Activated T-helper 2 cell treated with anti-CD3 and anti-CD28 coated beads, Interferon-gamma antibody, Interleukin-2, Interleukin-4, amounts not matched to agents 10 μg/mL and 5 μg/mL and 100 μg/mL, durations not matched to agents 14 hours and 24 hours and 36 hours (primary cell): Measurements from ENCODE around the gene ABTB1. TPM values are rescaled to one million over a fixed set of nuclear protein-coding genes. Genes with fewer than 3 reads are reported as not detected.
"Not testable (repeated sequence)": the region's sequence is repeated elsewhere in the genome, so short reads cannot be mapped to it uniquely, and the experiment has no call there.

Experiments used
- DNase-seq: peaks from one replicate; pipeline ENCODE4 v3.0.0; 2021; ENCODE audit warnings: low spot score
- H3K27ac Mint-ChIP-seq: one replicate; pipeline ENCODE4 v1.8.0; 2021; ENCODE audit warnings: mixed read lengths
- H3K27me3 Mint-ChIP-seq: one replicate; pipeline ENCODE4 v1.8.0; 2021; ENCODE audit warnings: low read depth, mixed read lengths
- H3K36me3 Mint-ChIP-seq: one replicate; pipeline ENCODE4 v1.8.0; 2021; ENCODE audit warnings: low read depth, mixed read lengths
- H3K4me1 Mint-ChIP-seq: one replicate; pipeline ENCODE4 v1.8.0; 2021; ENCODE audit warnings: low read depth, mixed read lengths
- H3K4me3 Mint-ChIP-seq: one replicate; pipeline ENCODE4 v1.8.0; 2021; ENCODE audit warnings: low read depth, mild to moderate bottlenecking, moderate library complexity, mixed read lengths
- H3K9me3 Mint-ChIP-seq: one replicate; pipeline ENCODE4 v1.8.0; 2021; ENCODE audit warnings: mixed read lengths
- intact Hi-C: fragments of 100-400 bp; cut with micrococcal nuclease; formaldehyde crosslinking; loops from one replicate; pipeline ENCODE4 v1.15.1; 2023
- total RNA-seq: library from RNA; stranded (reverse); gene quantifications from 2 replicates; pipeline ENCODE4 v1.2.3, GENCODE V29; 2022

Gene ABTB1
- total RNA-seq, 1 donor from 2014 or later = 11.7 TPM

DNA sequence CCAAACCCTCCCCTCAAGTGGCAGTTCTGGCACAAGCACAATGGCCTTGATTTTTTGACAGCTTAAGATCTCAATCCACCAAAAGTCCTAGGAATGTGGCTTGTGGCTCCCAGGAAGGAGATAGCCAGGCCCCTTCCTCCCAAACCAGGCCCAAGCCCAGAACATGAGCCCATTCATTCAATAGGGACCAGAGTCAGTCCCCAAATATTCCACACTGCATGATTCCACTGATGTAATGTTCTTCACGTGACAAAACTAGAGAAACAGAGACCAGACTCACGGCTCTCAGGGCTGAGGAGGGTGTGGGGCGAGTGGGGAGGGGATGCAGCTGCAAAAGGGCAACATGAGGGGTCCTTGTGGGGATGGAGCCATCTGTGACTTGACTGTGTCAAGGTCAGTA lies 25.5 kb downstream of the ABTB1 start:
- Mint-ChIP-seq H3K27ac (no peak overlapping the region), H3K27me3 (peaks cover 1% of the 10 kb centered on the region), H3K4me3 (no peak overlapping the region), H3K4me1 (no peaks in the 10 kb centered on the region), H3K9me3 (no peaks in the 10 kb centered on the region), H3K36me3 (no peaks in the 10 kb centered on the region)
- DNase-seq = no peak
- intact Hi-C loops = loop anchor here (5.0 kb wide), 2 partner anchors 134 to 274 kb away; no protein-coding TSS in a partner anchor

GRCh38 chr3:127698691-127699415 lies 26.1 kb downstream of the ABTB1 start:
- H3K27me3 Mint-ChIP-seq = peaks cover 4% of the 10 kb centered on the region
- no peaks in the 10 kb centered on the region for H3K36me3 Mint-ChIP-seq
- no peak for DNase-seq
- no peaks in the 10 kb centered on the region for H3K4me1 Mint-ChIP-seq
- peaks cover 4% of the 10 kb centered on the region for H3K9me3 Mint-ChIP-seq
- no peak overlapping the region for H3K4me3 Mint-ChIP-seq
- intact Hi-C loops = loop anchor here (5.0 kb wide), 2 partner anchors 133 to 273 kb away; no protein-coding TSS in a partner anchor
- H3K27ac Mint-ChIP-seq = no peak overlapping the region

DNA sequence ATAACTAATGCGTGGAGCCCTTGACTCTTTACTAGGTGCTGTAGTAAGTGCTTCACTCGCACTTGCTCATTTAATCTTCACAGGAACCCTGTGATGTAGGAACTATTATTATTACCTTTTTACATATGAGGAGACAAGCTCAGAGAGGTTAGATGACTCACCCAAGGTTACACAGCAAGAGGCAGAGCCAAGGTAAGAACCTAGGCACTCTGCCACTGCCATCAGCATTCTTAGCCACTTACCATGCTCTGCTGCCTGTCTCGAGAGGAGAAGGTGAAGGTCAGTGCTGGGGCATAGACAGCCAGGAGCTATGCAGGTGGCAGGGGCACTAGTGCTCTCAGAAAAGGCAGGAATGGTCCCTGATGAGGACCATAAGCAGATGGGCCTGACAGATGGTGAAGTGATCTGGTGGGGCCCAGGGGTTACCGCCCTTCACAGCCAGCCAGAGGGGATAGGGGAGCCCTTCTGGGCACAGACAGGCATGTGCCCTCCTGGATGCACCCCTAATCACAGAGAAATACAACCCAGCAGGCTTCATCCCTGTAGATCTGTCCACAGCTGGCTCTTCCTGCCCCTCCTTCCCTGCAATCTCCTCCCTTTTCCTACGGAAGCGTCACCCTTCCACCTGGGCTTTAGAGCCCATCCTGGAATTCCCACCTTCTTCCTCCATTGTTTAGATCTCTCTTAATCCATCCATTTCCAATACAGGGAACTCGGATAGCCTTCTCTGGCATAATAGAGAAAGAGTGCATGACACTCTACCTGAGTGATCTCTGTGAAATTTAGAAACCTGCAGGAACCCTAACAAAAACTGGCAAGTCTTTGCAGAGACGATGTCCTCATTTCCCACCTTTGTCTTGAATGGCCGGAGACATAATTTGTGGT lies 26.9 kb downstream of the ABTB1 start:
- no peak for DNase-seq
- intact Hi-C loops = loop anchor here (5.0 kb wide), 2 partner anchors 133 to 273 kb away; no protein-coding TSS in a partner anchor
- Mint-ChIP-seq H3K27me3 (peaks cover 4% of the 10 kb centered on the region), H3K27ac (no peak overlapping the region), H3K9me3 (peaks cover 4% of the 10 kb centered on the region), H3K4me3 (no peak overlapping the region), H3K4me1 (peaks cover 6% of the 10 kb centered on the region), H3K36me3 (no peaks in the 10 kb centered on the region)

DNA sequence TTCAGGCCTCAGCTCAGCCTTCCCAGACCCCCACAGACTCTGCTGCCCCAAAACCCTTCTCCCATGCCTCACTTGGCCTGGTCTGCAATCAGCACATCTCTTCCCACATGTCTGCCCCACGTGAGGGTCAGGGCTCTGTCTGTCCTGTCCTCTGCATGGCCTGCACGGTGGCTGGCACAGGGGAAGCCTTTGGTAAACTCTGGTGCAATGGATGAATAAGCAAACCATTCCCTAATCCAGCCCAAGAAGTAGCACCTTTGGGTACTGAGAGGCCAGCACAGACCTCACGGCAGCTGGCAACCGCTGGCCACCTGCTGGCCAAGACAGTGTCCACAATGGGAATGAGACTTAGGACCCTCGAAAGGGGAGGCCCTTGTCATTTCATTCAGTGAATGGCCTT lies 27.7 kb downstream of the ABTB1 start:
- Mint-ChIP-seq H3K27ac (no peak overlapping the region), H3K4me3 (no peak overlapping the region), H3K4me1 (peaks cover 7% of the 10 kb centered on the region), H3K9me3 (peaks cover 4% of the 10 kb centered on the region), H3K36me3 (no peaks in the 10 kb centered on the region), H3K27me3 (peaks cover 4% of the 10 kb centered on the region)
- intact Hi-C loops = no loop called here
- no peak for DNase-seq

GRCh38 chr3:127701280-127701911 lies 28.6 kb downstream of the ABTB1 start:
- Mint-ChIP-seq H3K27me3 (peaks cover 4% of the 10 kb centered on the region), H3K4me1 (peaks cover 7% of the 10 kb centered on the region), H3K27ac (no peak overlapping the region), H3K36me3 (no peaks in the 10 kb centered on the region), H3K4me3 (no peak overlapping the region), H3K9me3 (peaks cover 4% of the 10 kb centered on the region)
- DNase-seq = no peak
- intact Hi-C loops = no loop called here

DNA sequence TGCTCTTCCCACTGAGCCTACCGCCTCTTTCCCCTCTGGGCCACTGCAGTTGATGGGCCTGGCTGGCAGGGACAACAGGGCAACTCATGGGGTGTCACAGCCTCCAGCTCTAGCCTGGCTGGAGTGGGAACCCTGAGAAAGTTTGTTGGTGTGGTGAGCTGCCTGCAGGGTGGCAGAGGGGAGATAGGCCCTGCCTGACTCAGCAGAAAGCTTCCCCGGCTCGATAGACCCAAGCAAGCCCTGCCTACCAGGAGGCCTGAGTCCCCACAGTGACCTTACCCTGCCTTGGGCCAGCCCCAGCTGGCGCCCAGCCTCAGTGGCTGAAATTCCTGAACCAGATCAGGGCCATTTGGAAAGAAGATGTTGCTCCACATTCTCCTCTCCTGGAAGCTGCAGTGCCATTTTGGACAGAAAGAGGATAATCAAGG lies 29.4 kb downstream of the ABTB1 start:
- H3K9me3 Mint-ChIP-seq = peaks cover 4% of the 10 kb centered on the region
- no peak overlapping the region for H3K4me3 Mint-ChIP-seq
- peaks cover 4% of the 10 kb centered on the region for H3K27me3 Mint-ChIP-seq
- H3K4me1 Mint-ChIP-seq = peaks cover 7% of the 10 kb centered on the region
- no peak for DNase-seq
- no peak overlapping the region for H3K27ac Mint-ChIP-seq
- no peaks in the 10 kb centered on the region for H3K36me3 Mint-ChIP-seq
- intact Hi-C loops = no loop called here

- intact Hi-C loops, H3K27ac Mint-ChIP-seq, DNase-seq, H3K4me3 Mint-ChIP-seq, H3K9me3 Mint-ChIP-seq, H3K36me3 Mint-ChIP-seq, H3K27me3 Mint-ChIP-seq, H3K4me1 Mint-ChIP-seq: not testable (repeated sequence)
Observed at GRCh38 chr3:127704840-127705239, 32.1 kb downstream of the ABTB1 start.

GRCh38 chr3:127706312-127706711 lies 33.6 kb downstream of the ABTB1 start:
- Mint-ChIP-seq H3K4me3 (no peak overlapping the region), H3K27me3 (peaks cover 4% of the 10 kb centered on the region), H3K27ac (no peak overlapping the region), H3K9me3 (peaks cover 4% of the 10 kb centered on the region), H3K36me3 (no peaks in the 10 kb centered on the region), H3K4me1 (peaks cover 7% of the 10 kb centered on the region)
- DNase-seq = no peak
- intact Hi-C loops = no loop called here

GRCh38 chr3:127706785-127707351 lies 34.1 kb downstream of the ABTB1 start:
- peaks cover 7% of the 10 kb centered on the region for H3K4me1 Mint-ChIP-seq
- no peaks in the 10 kb centered on the region for H3K36me3 Mint-ChIP-seq
- peaks cover 4% of the 10 kb centered on the region for H3K9me3 Mint-ChIP-seq
- no peak for DNase-seq
- peaks cover 4% of the 10 kb centered on the region for H3K27me3 Mint-ChIP-seq
- intact Hi-C loops = no loop called here
- no peak overlapping the region for H3K4me3 Mint-ChIP-seq
- no peak overlapping the region for H3K27ac Mint-ChIP-seq

DNA sequence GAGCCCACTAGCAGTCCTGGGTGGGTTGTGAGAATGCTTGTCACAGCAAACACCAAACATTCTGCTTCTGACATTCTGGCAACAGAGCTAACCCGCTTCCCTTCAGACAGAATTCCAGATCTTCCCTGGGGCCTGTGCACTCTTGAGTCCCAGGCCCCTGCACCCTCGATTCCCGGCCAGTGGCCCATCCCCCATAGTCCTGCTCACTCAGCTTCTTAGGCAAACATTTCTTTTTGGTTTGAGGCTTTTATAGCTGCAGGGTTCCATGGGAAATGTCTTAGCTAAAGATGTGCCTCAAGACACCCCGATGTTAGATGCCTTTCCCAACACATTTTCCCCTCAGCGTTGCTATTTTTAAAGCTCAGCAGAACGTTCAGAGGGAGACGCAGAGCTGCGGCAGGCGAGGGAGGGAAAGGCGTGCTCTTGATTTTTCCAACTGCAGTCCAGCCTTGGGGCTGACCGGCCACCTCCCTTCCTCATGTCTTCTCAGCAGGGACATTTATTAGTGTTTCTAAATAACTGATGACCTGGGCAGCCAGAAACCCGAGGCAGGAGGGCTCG lies 35.2 kb downstream of the ABTB1 start:
- intact Hi-C loops = no loop called here
- peaks cover 7% of the 10 kb centered on the region for H3K4me1 Mint-ChIP-seq
- H3K27ac Mint-ChIP-seq = no peak overlapping the region
- no peaks in the 10 kb centered on the region for H3K36me3 Mint-ChIP-seq
- no peak for DNase-seq
- H3K27me3 Mint-ChIP-seq = peaks cover 4% of the 10 kb centered on the region
- no peak overlapping the region for H3K4me3 Mint-ChIP-seq
- H3K9me3 Mint-ChIP-seq = peaks cover 4% of the 10 kb centered on the region

DNA sequence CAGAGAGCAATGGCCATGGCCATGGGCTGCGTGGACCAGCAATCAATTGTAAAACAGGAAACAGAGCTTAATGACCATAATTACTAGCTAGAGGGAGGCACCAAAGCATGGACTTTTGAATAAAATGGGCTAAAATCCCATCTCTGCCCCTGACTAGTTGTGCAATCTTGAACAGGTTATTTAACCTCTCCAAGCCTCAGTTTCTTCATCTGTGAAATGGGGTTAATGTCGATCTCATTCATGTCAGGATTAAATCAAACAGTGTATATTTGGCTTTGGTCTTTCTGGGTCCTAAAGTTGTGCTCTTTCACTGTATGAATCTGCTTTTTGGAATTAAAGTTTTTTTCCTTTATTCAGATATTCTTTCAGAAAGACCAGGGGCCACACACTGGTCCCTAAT lies 36.1 kb downstream of the ABTB1 start:
- Mint-ChIP-seq H3K27me3 (peaks cover under 1% of the 10 kb centered on the region), H3K4me3 (no peak overlapping the region), H3K36me3 (no peaks in the 10 kb centered on the region), H3K27ac (no peak overlapping the region), H3K9me3 (peaks cover under 1% of the 10 kb centered on the region), H3K4me1 (peaks cover 7% of the 10 kb centered on the region)
- intact Hi-C loops = no loop called here
- no peak for DNase-seq

DNA sequence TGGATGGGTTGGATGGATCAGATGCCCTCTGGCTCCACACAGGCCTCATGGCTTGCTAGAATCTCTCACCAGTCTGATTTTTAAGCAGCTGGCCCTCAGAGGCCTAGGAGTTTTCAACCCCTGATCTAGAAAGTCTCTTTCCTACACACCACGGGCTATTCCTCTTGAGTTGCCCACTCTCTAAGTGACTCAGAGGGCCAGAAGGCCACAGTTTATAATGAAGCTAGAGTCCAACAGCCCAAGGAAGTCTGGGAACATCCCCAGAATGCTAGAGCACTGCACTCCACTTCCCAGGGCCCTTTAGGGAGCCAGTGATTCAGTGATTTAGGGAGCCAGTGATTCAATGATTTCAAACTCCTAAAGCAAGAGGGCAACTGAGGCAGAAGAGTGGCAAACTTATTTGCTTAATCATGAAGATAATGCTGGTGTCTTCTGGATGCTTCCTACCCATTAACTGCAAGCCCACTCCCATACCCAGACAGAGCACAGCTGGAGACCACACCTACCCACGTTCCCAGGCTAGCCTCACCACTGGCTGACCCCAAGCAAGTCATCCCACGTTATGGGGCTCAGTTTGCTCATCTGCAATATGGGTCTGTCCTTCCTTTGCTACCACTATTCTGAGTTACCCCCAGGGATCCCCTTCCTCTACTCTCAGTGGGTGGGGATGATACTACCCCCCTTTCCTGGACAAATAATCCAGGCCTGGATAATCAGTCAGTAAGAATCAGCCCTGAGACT lies 36.7 kb downstream of the ABTB1 start:
- intact Hi-C loops = no loop called here

More for the DNA sequence above, 36.7 kb downstream of the ABTB1 start:
- Mint-ChIP-seq H3K4me1 (peaks cover 3% of the 10 kb centered on the region), H3K4me3 (no peak overlapping the region), H3K27ac (no peak overlapping the region), H3K27me3 (no peaks in the 10 kb centered on the region), H3K9me3 (no peaks in the 10 kb centered on the region), H3K36me3 (no peaks in the 10 kb centered on the region)
- no peak for DNase-seq
